Measurements from ENCODE around the gene RAB7A. TPM values are rescaled to one million over a fixed set of nuclear protein-coding genes. Genes with fewer than 3 reads are reported as not detected.

Gene RAB7A
- total RNA-seq, 1 experiment from 2014 or later = 284 TPM

GRCh38 chr3:128794770-128795649, 69.0 kb downstream of the RAB7A start:
- no peaks in the 10 kb centered on the region for H3K9me3 Mint-ChIP-seq (ENCODE audit: unreplicated experiment)
- peak; percentile 55 to 74 for DNase-seq
- ChIA-PET CTCF (interaction anchor here (0.5 to 3.8 kb wide), 5 partner anchors 10 to 177 kb away, joined by 3 to 35 read pairs (median 6); partner anchors contain the start of gene ACAD9), POLR2A (interaction anchor here (1.6 kb wide), 1 partner anchor 115 kb away, joined by 6 read pairs; no protein-coding TSS in a partner anchor)
- Histone ChIP-seq H3K4me3 (ENCODE audit: low read depth, low read length) (no peak overlapping the region), H3K27me3 (replicated peaks; ENCODE audit: control insufficient read depth, insufficient read depth, low read length) (no peaks in the 10 kb centered on the region), H3K9me3 (no peaks in the 10 kb centered on the region), H3K4me1 (no peaks in the 10 kb centered on the region), H3K36me3 (ENCODE audit: control insufficient read depth, insufficient read depth, low read length) (peaks cover 6% of the 10 kb centered on the region)
- no peaks in the 10 kb centered on the region for H3K27me3 Mint-ChIP-seq (ENCODE audit: insufficient read depth, unreplicated experiment)
- no peak overlapping the region for H3K27ac Mint-ChIP-seq (ENCODE audit: unreplicated experiment)
- peak; percentile 75 to 78 for TF ChIP-seq CTCF (IDR thresholded peaks at IDR 0.05; ENCODE audit: insufficient read depth in 1 of 2, low read depth in 1 of 2, low read length in 1 of 2, severe bottlenecking in 1 of 2, unreplicated experiment in 1 of 2)
- H3K4me3 Mint-ChIP-seq (ENCODE audit: unreplicated experiment) = no peak overlapping the region
- H3K4me1 Mint-ChIP-seq (ENCODE audit: low read depth, unreplicated experiment) = no peaks in the 10 kb centered on the region
- no TSS peak for BruUV-seq (replicated peaks)
- peaks cover 58% of the 10 kb centered on the region for H3K36me3 Mint-ChIP-seq (ENCODE audit: insufficient read depth, unreplicated experiment)
- intact Hi-C loops (cut with micrococcal nuclease; ENCODE audit: unreplicated experiment) = loop anchor here (1.0 to 10.0 kb wide), 2 partner anchors 70 to 115 kb away; partner anchors contain the start of gene RAB7A

- no peaks in the 10 kb centered on the region for H3K9me3 ChIP-seq
- no peaks in the 10 kb centered on the region for H3K27me3 Mint-ChIP-seq (ENCODE audit: insufficient read depth, unreplicated experiment)
- peaks cover 87% of the 10 kb centered on the region for H3K36me3 Mint-ChIP-seq (ENCODE audit: insufficient read depth, unreplicated experiment)
- H3K36me3 ChIP-seq (ENCODE audit: control insufficient read depth, insufficient read depth, low read length) = peaks cover 6% of the 10 kb centered on the region
- POLR2A ChIA-PET = no interaction called here
- no peaks in the 10 kb centered on the region for H3K4me1 ChIP-seq
- H3K27me3 ChIP-seq (replicated peaks; ENCODE audit: control insufficient read depth, insufficient read depth, low read length) = no peaks in the 10 kb centered on the region
- no peak for TF ChIP-seq CTCF (IDR thresholded peaks at IDR 0.05; ENCODE audit: insufficient read depth in 1 of 2, low read depth in 1 of 2, low read length in 1 of 2, severe bottlenecking in 1 of 2, unreplicated experiment in 1 of 2)
- CTCF ChIA-PET = interaction anchor here (0.6 kb wide), 1 partner anchor 423 kb away, joined by 3 read pairs; no protein-coding TSS in a partner anchor
- no peaks in the 10 kb centered on the region for H3K9me3 Mint-ChIP-seq (ENCODE audit: unreplicated experiment)
- H3K4me3 Mint-ChIP-seq (ENCODE audit: unreplicated experiment) = no peak overlapping the region
- DNase-seq = no peak
- intact Hi-C loops (cut with micrococcal nuclease; ENCODE audit: unreplicated experiment) = loop anchor here (10.0 kb wide), 1 partner anchor 75 kb away; the partner anchor contains the start of gene RAB7A
- no peak overlapping the region for H3K4me3 ChIP-seq (ENCODE audit: low read depth, low read length)
- H3K4me1 Mint-ChIP-seq (ENCODE audit: low read depth, unreplicated experiment) = no peaks in the 10 kb centered on the region
- peak overlapping the region; percentile 42 for H3K27ac Mint-ChIP-seq (ENCODE audit: unreplicated experiment)
- TSS peak; percentile 18 for BruUV-seq (replicated peaks)
These were observed 73.7 kb downstream of the RAB7A start for GRCh38 chr3:128799653-128800052.

GRCh38 chr3:128800241-128801187, 74.5 kb downstream of the RAB7A start:
- H3K4me3 Mint-ChIP-seq (ENCODE audit: unreplicated experiment) = no peak overlapping the region
- no TSS peak for BruUV-seq (replicated peaks)
- H3K27me3 ChIP-seq (replicated peaks; ENCODE audit: control insufficient read depth, insufficient read depth, low read length) = no peaks in the 10 kb centered on the region
- peak overlapping the region; percentile 42 for H3K27ac Mint-ChIP-seq (ENCODE audit: unreplicated experiment)
- H3K36me3 Mint-ChIP-seq (ENCODE audit: insufficient read depth, unreplicated experiment) = peaks cover 88% of the 10 kb centered on the region
- no peaks in the 10 kb centered on the region for H3K27me3 Mint-ChIP-seq (ENCODE audit: insufficient read depth, unreplicated experiment)
- DNase-seq = no peak
- no peaks in the 10 kb centered on the region for H3K9me3 Mint-ChIP-seq (ENCODE audit: unreplicated experiment)
- no peak overlapping the region for H3K4me3 ChIP-seq (ENCODE audit: low read depth, low read length)
- H3K9me3 ChIP-seq = no peaks in the 10 kb centered on the region
- intact Hi-C loops (cut with micrococcal nuclease; ENCODE audit: unreplicated experiment) = no loop called here
- peaks cover 6% of the 10 kb centered on the region for H3K36me3 ChIP-seq (ENCODE audit: control insufficient read depth, insufficient read depth, low read length)
- no peaks in the 10 kb centered on the region for H3K4me1 Mint-ChIP-seq (ENCODE audit: low read depth, unreplicated experiment)
- CTCF ChIA-PET = interaction anchor here (0.6 kb wide), 1 partner anchor 422 kb away, joined by 3 read pairs; no protein-coding TSS in a partner anchor
- H3K4me1 ChIP-seq = no peaks in the 10 kb centered on the region
- POLR2A ChIA-PET = no interaction called here
- TF ChIP-seq CTCF (IDR thresholded peaks at IDR 0.05; ENCODE audit: insufficient read depth in 1 of 2, low read depth in 1 of 2, low read length in 1 of 2, severe bottlenecking in 1 of 2, unreplicated experiment in 1 of 2) = no peak

All from Caco-2 (cell line).